ENCODE results near the gene SOCS1. TPM values are rescaled to one million over a fixed set of nuclear protein-coding genes. Genes with fewer than 3 reads are reported as not detected.

The SOCS1 gene
- polyA plus RNA-seq, 10 donors, result 1.2 to 3.4 (median 2.3) TPM

DNA sequence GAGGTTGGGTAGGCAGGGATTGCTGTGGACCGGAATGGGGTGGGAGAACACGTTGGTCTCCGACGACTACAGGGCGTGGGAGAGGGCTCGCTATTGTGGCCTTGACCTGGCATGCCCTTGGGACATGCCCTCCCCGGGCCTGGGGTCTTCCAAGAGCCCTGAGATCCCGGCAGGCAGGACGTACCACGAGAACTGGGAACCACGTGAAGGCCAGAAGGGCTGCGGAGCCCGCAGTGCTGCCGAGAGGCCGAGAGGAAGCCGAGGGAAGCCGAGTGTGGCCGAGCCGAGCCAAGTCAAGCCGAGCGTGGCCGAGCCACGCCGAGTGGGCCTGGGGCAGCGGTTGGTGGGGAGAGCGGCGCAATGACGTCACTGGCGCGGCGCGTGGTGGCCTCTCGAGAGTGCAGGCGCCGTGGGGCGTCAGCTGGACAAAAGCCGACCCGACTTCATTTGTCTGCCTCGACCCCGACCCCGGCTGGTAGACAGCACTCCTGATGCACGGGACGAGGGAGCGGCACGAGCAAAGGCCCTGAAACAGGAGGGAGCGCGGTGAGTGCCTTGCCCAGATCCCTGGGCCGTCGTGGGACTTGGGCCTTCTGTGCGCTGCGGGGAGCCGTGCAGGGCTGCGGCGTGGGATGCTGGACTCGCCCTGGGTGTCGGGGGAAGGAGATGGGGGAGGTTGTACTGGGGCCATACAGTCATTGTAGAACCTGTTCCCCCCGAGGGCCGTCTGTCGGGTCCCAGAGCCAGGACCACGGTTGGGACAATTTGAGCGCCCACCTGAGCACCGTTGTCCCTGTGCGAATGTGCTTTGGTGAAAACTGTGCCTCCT is 6.6 kb downstream of the SOCS1 start:
- DNase-seq, result no peak

DNA sequence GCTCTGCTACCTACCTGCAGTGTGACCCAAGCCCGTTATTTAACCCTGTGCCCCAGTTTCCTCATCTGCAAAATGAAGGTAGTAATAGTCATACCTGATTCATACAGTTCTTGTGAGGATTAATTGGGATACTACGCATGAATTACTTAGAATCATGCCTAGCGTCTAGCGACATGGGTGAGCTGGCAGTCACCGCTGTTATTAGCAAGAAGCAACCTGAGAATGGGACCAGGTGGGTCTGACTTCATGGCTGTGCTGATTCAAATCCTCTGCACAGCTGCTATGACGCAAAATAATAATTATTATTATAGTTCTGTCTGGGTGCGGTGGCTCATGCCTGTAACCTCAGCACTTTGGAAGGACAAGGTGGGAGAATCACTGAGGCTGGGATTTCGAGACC is 7.9 kb downstream of the SOCS1 start:
- DNase-seq, result no peak

GRCh38 chr16:11245988-11246387 is 10.0 kb downstream of the SOCS1 start:
- DNase-seq, result no peak

GRCh38 chr16:11245222-11245737 is 10.7 kb downstream of the SOCS1 start:
- DNase-seq, result no peak

GRCh38 chr16:11242658-11243057 is 13.3 kb downstream of the SOCS1 start:
- no peak for DNase-seq

- no peak for DNase-seq
Measured at GRCh38 chr16:11241480-11242204, 14.4 kb downstream of the SOCS1 start.

GRCh38 chr16:11240636-11241473 is 15.1 kb downstream of the SOCS1 start:
- no peak for DNase-seq

DNA sequence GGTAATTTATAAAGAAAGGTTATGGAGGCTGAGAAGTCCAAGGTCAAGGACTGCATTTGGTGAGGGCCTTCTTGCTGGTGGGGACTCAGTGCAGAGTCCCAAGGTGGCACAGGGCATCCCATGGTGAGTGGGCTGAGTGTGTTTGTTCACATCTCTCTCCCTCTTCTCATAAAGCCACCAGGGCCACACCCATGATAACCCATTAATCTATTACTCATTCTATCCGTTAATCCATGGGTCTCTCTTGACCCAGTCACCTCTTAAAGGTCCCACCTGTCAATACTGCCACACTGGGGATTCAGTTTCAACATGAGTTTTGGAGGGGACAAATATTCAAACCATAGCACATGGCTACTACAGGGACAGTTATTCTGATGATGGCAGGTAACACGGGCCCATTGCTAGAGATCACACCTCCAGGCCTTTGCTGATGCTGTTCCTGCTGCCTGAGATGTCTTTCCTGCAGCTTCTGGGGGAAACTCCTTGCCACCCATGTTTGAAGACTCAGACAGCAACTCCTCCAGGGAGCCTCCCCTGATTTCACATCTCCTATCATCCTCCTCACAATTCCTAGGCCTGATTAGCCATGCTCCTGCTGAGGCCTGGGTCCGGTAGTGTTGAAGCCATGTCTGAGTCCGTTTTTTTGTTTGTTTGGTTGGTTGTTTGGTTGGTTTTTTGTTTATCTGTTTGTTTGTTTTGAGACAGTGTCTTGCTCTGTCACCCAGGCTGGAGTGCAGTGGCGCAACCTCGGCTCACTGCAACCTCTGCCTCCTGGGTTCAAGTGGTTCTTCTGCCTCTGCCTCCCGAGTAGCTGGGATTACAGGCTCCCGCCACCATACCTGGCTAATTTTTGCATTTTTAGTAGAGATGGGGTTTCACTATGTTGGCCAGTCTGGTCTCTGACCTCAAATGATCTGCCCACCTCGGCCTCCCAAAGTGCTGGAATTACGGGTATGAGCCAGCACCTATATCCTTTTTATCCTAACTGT is 16.1 kb downstream of the SOCS1 start:
- DNase-seq, result no peak

- DNase-seq, result no peak
Measured at GRCh38 chr16:11238272-11239202, 17.5 kb downstream of the SOCS1 start.

- DNase-seq, result no peak
Measured at GRCh38 chr16:11236461-11237254, 19.3 kb downstream of the SOCS1 start.

DNA sequence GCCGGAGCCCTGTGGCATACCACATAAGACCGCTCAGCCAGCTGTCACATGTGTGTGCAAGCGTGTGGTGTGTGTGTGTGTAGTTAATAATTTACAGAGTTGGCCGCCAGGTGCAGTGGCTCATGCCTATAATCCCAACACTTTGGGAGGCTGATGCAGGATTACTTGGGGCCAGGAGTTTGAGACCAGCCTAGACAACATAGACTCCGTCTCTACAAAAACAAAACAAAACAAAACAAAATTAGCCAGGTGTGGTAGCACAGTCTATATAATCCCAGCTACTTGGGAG is 20.4 kb downstream of the SOCS1 start:
- no peak for DNase-seq

DNA sequence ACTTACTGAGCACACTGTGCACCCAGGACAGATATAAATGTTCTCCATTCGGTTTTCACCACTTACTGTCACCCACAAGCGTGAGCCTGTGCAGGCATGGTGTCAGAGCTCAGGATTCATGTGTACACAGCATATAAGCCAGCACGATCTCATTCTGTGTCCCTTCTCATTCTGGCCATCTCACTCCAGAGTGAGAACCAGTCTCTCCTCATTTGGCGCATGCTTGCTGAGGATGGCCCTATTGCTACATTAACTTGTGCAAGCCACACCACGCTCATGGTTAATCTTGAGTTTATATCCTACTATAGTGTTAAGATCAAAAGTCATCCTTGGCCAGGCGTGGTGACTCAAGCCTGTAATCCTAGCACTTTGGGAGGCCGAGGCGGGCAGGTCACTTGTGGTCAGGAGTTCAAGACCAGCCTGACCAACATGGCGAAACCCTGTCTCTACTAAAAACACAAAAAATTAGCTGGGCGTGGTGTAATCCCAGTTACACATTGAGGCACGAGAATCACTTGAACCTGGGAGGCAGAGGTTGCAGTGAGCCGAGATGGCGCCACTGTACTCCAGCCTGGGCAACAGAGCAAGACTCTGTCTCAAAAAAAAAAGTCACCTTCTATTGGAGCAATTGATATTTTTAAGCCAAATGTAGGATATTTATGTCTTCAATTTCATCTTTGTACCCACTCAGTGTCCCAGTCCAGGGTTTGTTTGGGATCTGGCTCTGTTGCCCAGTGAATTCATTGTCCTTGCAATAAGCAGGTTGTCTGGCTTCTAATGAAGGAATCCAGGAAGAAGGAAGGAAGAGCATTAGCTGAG is 20.9 kb downstream of the SOCS1 start:
- no peak for DNase-seq

- no peak for DNase-seq
Measured at GRCh38 chr16:11233727-11234376, 22.2 kb downstream of the SOCS1 start.

DNA sequence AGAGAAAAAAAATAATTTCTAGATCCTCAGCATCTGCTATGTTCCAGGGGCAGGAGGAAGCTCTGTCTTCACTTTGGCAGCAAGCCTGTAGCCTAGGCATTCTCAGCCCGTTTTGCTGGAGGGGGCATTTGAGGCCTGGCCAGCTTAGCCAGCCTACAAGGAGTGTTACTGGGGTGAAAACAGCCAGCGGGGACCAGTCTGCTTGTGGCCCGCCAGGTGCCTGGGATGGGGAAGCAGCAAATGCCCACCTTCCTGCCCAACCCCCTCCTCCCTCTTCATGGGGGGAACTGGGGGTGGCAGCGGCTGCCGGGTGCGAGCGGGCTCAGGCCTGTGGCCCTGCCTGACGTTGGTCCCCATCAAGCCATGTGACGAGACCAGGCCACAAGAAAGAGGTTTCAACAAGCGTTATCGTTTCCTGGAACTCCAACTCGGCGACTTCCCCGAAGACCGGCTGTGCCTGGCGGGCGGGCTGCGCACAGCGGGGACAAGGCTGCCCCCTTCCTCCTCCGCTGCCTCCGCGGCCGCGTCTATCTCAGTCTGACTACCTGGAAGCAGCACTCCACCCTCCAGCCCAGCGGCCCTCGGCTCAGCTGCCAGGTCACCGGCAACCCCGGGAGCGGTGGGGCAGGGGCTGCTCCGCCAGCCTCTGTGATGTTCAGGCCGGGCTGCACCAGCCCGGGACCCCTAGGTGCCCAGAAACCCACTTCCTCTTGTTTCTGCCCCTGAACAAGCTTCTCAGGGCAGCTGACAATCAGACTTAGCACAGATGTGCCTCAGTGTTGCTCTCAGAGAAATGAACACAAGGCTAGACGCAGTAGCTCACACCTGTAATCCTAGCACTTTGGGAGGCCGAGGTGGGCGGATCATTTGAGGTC is 22.9 kb downstream of the SOCS1 start:
- DNase-seq, result peak in 1 of 3 donors; percentile 37

DNA sequence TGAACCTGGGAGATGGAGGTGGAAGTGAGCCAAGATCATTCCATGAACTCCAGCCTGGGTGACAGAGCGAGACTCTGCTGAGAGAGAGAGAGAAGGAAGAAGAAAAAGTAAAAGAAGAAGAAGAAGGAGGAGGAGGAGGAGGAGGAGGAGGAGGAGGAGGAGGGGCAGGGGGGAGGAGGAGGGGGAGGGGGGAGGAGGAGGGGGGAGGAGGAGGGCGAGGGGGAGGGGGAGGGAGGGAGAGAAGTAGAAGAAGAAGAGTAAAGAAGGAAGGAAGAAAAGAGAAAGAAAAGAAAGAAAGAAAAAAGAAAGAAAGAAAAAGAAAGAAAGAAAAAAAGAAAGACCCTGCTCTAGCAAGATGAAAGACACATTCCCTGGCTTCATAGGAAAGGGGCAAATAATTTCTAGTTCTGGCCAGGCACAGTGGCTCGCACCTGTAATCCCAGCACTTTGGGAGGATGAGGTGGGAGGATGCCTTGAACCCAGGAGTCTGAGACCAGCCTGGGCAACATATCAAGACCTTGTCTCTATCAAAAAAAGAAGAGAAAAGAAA is 23.6 kb downstream of the SOCS1 start:
- DNase-seq, result no peak

DNA sequence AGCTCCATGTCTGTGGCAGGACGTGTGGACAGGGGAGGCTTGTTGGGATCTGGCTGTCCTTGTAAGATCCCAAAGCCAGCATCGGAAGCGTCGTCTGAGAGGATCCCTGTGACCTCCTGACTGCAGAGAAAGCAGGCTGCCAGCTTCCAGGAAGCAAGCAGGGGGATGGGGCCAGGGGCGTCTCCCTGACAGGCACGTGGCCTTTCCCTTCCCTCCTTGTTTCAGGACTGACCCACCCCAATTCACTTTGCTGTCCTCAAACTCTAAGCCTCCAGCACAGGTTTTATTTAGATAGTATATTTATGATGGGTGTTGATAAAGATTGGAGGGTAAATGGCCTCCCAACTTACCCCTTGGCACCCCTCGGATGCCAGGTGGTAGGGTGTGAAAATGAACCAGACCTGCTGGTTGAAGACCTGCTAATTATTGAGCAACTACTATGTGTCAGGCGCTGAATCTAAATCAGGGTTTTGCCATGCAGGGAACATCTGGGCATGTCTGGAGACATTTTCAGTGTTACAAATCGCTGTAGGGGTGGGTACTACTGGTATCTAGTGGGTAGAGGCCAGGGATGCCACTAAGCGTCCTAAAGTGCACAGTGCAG is 24.5 kb downstream of the SOCS1 start:
- no peak for DNase-seq
